ENCODE results near the gene NCAM2. TPM values are rescaled to one million over a fixed set of nuclear protein-coding genes. Genes with fewer than 3 reads are reported as not detected.

NCAM2 gene
- total and polyA plus RNA-seq, 2 of the 8 experiments (the other 6 are each of a cell fraction or from before 2014, with no cell fraction given): 0.14 to 1.1 TPM

- TF ChIP-seq CHD7 (IDR thresholded peaks at IDR 0.05; ENCODE audit: insufficient replicate concordance, low read length) (no peak), KDM4A (IDR thresholded peaks at IDR 0.05; ENCODE audit: low read depth, low read length, severe bottlenecking) (no peak), TAF1 (IDR thresholded peaks at IDR 0.05; ENCODE audit: low read depth, low read length) (no peak), CTBP2 (IDR thresholded peaks at IDR 0.05; ENCODE audit: borderline replicate concordance, insufficient read depth, insufficient read length, low read length) (no peak), GABPA (IDR thresholded peaks at IDR 0.05; ENCODE audit: borderline replicate concordance, insufficient read depth, low read length) (no peak), TCF12 (IDR thresholded peaks at IDR 0.05; ENCODE audit: low read depth, low read length) (no peak), SP2 (IDR thresholded peaks at IDR 0.05; ENCODE audit: low read length) (no peak), SAP30 (IDR thresholded peaks at IDR 0.05; ENCODE audit: insufficient read depth, insufficient replicate concordance, low read length) (no peak)
These were observed 3.9 kb downstream of the NCAM2 start (continued) for GRCh38 chr21:21002153-21002552.
